HG02943 (cell line): ENCODE measurements around the gene NAXD.
"Not testable (repeated sequence)": the region's sequence is repeated elsewhere in the genome, so short reads cannot be mapped to it uniquely, and the experiment has no call there.

Source experiments
- ATAC-seq: cut with Tn5 transposase; IDR thresholded peaks from one replicate; pipeline ENCODE4 v1.9.1; 2021; ENCODE audit warnings: mild to moderate bottlenecking, low read depth, moderate library complexity; ENCODE audit not compliant: unreplicated experiment

Gene NAXD

GRCh38 chr13:110593430-110594130 lies 21.8 kb upstream of the NAXD start:
- no peak for ATAC-seq

GRCh38 chr13:110597041-110597689 lies 18.2 kb upstream of the NAXD start:
- no peak for ATAC-seq

- ATAC-seq: no peak
These were observed 15.0 kb upstream of the NAXD start for GRCh38 chr13:110600261-110600819.

GRCh38 chr13:110600980-110601379 lies 14.4 kb upstream of the NAXD start:
- ATAC-seq: no peak

GRCh38 chr13:110605132-110605531 lies 10.2 kb upstream of the NAXD start:
- no peak for ATAC-seq

- not testable (repeated sequence) for ATAC-seq
These were observed 9.1 kb upstream of the NAXD start for GRCh38 chr13:110606281-110606680.

- no peak for ATAC-seq
These were observed 7.6 kb upstream of the NAXD start for GRCh38 chr13:110607675-110608224.

GRCh38 chr13:110610955-110611595 lies 4.3 kb upstream of the NAXD start:
- ATAC-seq: no peak

GRCh38 chr13:110615005-110615321 lies 382 bp upstream of the NAXD start:
- no peak for ATAC-seq

GRCh38 chr13:110616103-110617101 lies 1.1 kb downstream of the NAXD start:
- ATAC-seq: peak; percentile 34

GRCh38 chr13:110617321-110618072 lies 2.2 kb downstream of the NAXD start:
- no peak for ATAC-seq

GRCh38 chr13:110618167-110618566 lies 2.8 kb downstream of the NAXD start:
- ATAC-seq: no peak

GRCh38 chr13:110618780-110619179 lies 3.4 kb downstream of the NAXD start:
- ATAC-seq: no peak

- ATAC-seq: no peak
These were observed 5.3 kb downstream of the NAXD start for GRCh38 chr13:110620596-110620995.

GRCh38 chr13:110624766-110625756 lies 9.7 kb downstream of the NAXD start:
- no peak for ATAC-seq

GRCh38 chr13:110625771-110626321 lies 10.5 kb downstream of the NAXD start:
- ATAC-seq: no peak

GRCh38 chr13:110626521-110626920 lies 11.2 kb downstream of the NAXD start:
- no peak for ATAC-seq

- no peak for ATAC-seq
These were observed 12.0 kb downstream of the NAXD start for GRCh38 chr13:110627351-110627750.
